HPDE6-E6E7 (cell line): ENCODE measurements around the gene SPRTN.
A peak's percentile ranks its signal among the peaks of the same experiment; 100 is the strongest.
"Not testable (repeated sequence)": the region's sequence is repeated elsewhere in the genome, so short reads cannot be mapped to it uniquely, and the experiment has no call there.

Experiments used
- DNase-seq: peaks from one replicate; pipeline ENCODE4 v3.0.0; 2011; ENCODE audit warnings: missing footprints; ENCODE audit errors: extremely low spot score

The SPRTN gene

DNA sequence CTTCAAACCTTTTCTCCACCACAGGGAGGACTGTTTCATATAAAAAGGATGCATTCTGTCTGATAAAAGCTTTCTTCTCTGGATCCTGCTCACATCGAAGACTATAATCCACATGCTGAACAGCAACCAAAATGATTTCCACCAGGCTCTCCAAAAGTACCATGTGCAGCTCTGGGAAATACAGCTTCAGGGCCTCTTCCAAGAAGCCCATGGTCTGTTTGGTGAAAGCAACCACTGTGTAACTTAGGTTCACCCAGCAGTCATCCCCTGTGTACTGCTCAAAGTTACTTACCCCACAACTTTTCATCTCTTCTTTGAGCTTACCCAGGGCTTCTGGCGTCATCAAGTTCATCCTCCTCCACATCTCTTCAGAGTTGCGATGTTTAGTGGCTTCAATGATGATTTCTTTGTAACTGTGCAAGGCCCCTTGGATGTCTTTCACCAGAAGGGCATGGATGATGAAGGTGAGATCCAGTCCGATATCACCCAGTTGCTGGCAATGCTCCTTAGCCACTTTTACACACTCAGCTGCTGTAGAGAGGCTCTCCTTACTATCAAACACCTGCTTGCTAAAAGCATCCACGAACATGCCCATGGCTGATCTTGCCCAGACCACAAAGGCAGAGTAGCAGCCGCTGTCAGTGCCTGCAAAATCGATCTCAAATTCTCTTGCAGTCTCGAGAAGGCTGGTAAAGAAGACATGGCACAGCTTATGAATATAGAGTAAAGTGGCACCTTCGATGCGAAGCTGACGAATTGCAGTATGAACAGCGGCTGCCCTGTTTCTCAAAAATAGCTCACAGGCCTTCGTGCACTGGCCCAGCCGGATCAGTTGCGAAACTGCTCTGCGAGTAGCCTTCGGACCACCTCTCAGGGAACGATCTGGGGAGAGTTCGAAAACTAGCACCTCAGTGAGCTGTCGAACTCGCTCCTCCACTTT lies 2.2 kb upstream of the SPRTN start:
- DNase-seq: no peak

DNA sequence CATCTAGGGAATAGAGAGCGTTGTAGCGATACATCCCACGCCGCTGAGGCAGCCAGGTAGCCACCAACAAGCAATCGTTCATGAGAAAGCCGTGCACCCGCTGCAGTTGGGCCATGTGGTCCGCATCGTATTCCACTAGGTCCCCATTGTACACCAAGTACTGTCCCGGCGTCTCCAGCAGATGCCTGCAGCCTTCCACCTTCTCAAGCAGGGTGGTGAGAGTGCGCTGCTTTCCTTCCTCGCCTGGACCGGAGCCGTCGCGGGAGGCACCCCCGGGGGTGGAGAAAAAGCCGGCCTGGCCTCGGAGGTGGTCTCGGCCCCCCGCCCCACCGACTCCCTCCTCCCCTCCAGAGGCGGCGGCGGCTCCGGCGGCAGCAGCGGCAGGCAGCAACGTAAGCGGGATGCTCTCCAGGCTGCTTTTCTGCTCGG lies 1.0 kb upstream of the SPRTN start:
- DNase-seq: no peak

DNA sequence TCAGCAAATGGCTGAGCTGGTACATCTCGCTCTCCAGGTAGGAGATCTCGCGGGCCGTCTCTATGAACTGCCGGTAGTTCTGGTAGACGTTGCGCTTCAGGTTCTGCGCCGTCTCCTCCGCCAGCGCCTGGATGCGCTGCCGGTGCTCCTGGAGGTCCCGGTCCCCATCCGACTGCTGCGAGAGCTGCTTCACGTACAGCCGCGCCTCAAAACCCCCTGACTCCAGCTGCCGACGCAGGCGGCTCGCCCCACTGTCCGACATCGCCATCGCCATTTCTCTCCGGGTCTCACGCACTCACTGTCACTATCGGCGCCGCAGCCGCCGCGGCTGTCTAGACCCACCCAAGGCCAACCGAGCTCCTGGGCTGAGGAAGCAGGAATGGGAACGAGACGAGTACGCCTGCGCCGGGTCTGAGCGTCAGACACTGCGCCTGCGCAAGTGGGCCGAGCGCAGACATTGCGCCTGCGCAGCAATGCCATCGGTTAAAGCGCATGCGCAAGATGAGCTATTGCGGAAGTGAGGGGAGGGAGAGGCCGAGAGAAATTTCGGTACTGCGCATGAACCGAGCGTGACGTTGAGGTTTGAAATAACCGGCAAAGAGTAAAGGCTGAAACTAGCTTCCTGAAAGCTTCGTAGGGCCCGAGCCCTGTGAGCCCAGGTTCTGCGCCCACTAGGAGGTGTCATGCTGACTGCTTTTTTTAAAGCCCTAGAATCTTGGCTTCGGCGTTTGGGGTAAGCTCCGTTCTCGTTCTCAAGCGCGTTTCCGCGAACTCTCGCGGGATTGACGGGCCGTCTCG lies 422 bp upstream of the SPRTN start, which contains the start of gene EXOC8:
TSS of gene EXOC8 (minus strand) at position 381 of the 798 bp plus-strand sequence. CDS start at position 274, 107 bp downstream.
- DNase-seq: peak; percentile 94

DNA sequence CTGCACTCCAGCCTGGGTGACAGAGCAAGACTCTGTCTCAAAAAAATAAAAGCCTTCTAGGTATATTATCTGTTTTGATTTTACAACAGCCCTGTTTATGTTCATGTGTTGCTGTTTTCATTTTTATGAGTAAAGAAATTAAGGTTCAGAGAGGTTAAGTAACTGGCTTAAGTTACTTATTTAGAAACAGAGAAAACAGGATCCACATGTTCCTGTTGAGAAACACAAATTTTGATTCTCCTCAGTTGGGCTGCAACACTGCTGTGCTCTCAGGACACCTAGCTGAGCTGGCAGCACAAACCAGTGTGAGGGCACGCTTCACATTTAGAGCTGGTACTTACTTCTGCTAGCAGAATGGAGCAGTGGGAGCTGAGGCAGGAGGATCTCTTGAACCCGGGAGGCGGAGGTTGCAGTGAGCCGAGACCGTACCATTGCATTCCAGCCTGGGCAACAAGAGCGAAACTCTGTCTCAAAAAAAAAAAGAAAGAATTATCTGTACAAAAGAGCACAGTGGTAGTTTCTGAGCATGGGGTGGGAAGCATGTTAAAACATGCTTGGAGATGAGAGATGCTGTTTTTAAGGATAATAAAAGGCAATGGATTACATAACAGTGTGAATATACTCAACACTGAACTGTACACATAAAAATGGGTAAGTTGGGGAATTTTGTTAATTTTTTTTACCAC lies 2.4 kb downstream of the SPRTN start:
- no peak for DNase-seq

DNA sequence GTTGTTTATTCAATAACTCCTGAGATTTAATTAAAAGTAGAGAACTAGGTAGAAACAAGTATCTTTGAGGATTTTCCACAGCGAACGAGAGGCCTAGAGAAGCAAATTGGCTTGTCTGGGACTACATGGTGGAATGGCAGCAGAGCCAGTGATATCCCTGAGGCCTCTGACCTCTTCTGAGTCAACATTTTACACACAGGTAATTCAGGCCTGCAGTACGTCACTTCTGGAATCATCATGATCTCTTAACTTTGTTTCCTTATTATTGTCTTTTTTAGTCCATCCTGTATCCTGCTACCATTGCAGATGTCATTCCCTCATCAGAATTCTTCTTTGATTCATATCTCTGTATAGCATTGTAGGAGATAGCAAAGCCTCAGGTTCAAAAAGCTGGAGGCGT lies 9.9 kb downstream of the SPRTN start:
- DNase-seq: no peak

DNA sequence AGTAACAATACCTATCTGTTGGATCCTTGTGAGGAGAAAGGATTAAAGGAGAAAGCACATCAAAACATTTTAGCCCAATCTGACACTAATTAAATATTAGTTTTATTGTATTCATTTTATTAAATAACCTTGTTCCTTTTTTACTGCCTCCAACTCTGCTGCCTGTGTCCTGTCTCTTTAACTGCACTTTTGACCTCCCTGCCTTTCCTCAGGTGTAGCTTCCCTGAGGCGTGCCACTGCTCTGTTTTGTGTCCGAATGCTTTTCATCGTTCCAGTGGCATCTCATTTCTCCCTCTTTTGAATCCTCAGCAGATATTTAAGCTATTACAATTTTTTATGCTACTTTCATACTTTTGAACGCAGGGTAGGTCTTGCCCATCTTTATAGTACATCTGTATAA lies 10.3 kb downstream of the SPRTN start:
- DNase-seq: no peak

DNA sequence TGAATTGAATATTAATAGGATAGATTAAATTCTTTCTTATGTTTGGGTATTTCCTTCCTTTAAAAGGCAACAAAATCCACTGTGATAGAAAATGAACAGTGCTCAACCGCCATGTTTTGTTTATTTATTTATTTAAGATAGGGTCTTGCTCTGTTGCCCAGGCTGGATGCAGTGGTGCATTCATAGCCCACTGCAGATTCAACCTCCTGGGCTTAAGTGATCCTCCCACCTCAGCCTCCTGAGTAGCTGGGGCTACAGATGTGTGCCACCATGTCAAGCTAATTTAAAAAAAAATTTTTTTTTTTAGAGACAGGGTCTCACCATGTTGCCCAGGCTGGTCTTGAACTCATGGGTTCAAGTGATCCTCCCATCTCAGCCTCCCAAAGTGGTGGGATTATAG lies 10.8 kb downstream of the SPRTN start:
- not testable (repeated sequence) for DNase-seq

DNA sequence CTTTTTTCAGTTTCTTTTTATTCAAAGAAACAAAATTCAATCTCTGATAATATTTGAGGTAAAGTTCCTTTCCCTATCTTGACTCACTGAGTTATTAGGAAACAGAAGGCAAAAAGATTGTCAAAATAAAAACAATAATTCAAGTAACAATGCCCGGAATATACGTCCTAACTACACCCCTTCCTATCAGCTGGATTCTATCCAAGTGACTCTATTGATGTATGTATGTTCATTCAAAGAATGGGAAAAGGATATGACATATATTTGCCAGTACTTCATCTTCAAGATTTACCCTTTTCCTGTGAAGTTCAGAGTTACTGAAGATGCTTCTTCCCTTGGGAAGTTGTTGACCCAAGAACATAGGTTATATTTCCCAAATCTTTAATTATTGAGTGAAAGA lies 13.7 kb downstream of the SPRTN start:
- no peak for DNase-seq

DNA sequence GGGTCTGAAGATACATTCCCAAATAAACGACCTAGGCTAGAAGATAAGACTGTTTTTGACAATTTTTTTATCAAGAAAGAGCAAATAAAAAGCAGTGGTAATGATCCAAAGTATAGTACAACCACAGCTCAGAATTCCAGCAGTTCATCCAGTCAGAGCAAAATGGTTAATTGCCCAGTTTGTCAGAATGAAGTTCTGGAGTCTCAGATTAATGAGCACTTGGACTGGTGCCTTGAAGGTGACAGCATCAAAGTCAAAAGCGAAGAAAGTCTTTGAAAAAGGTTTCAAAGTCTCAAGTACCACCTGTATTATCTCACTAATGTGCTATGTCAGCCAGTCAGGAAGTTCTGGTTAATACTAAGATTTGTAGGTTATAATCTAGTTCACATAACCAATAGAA lies 15.0 kb downstream of the SPRTN start:
- DNase-seq: no peak

DNA sequence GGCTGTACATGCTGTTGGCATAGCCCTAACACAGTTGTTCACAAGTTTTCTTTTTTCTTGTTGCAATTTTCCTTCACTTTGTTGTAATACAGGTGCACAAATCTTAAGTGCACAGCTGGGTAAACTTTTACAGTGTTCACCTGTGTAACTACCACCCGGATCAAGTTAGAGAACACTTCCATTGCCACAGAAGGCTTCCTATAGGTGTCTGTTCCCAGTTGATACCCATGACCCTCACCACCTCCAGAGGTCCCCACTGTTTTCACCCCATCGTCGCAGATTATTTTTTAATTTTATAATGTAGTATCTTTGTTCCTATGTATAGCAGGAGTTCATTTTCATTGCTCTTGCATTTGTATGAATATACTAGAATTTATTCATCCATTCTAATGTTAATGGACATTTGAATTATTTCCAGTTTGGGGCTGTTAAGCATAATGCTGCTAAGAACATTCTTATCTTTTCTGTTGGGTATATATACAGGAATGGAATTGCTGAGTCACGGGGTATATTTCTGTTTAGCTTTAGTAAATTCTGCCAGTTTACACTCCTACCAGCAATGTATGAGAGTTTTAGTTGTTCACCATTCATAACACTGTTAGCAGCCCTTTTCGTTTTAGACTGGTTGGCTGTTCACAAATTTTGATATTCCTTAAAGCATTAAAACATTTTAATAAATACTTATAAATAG lies 16.4 kb downstream of the SPRTN start:
- no peak for DNase-seq

DNA sequence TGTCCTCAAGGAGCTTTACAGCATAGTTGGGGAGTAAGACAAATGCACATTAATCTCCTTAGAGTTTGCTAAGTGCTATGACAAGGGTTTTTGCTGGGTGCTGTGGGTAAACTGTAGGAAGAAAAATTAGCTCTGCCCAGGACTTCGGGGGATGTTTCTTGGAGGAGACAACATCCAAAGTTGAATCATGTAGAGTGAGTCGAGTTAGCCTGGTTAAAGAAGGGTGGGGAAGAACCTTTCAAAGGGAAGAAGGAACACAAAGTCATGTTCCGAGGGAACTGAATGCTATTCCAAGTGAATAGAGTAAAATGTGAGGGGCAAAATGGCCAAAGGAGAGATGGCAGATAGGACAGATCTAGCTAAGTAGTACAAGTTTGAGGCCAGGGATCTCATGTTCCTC lies 17.1 kb downstream of the SPRTN start:
- DNase-seq: no peak

DNA sequence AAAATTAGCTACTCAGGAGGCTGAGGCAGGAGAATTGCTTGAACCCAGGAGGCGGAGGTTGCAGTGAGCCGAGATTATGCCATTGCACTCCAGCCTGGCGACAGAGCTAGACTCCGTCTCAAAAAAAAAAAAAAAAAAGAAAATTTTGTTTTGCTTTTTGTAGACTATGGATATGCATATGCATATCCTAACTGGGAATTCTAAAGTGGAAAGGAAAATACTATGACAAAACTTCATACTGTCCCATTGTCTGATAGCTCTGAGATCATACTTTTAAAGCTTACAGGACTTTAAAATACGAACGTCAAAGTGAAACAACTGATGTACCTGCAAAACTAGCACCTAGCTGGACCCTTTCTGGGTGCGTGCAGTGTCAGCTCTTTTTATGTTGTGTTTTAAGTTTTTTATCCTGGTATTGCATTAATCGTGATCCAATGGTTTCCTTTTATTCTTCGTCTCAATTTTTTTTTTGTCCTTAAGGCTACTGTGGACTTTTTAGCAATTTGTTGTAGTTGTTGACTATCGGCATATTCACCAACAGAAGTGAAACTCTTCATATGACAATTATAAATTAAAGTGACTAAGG lies 19.2 kb downstream of the SPRTN start:
- no peak for DNase-seq

DNA sequence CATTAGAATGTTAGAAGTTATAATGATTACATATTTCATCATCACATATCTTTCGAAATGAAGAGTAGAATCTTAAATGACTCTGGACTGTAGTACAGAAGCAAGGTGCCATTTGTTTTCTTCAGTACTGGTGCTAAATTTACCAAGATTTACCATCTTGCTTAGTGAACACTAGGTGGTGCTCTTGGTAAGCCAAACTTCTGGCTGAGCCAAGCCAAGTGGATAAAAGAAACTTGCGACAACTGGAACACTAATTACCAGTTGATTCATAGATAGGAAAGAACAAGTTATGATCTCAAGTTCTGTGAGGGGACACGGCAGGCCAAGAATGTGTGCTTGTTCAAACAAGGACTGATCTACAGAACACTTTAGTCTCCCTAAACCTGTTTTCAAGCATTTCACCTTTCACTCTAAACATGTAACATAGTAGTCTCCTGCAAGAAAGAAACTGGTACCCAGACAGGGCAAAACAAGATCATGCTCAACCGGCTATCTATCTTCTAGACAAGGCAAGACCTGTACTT lies 19.8 kb downstream of the SPRTN start:
- peak; percentile 27 for DNase-seq

DNA sequence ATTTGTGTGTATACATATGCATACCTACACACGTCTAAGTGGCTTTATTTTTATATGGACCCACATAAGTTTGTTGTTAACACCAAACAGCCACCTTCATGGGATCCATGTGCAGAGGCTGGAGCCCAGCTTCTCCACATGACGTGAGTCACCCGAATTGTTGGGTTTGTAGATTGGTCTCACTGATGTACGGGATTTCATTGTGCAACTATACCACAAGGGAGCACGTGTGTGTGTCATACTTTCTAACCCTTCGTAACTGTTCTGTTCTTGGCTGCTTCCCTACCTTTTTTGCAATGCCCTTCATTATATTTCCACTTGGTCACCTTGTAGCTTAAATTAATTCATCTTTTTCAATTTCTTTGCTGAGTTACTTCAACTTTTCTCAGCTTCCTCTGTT lies 21.0 kb downstream of the SPRTN start:
- DNase-seq: no peak

DNA sequence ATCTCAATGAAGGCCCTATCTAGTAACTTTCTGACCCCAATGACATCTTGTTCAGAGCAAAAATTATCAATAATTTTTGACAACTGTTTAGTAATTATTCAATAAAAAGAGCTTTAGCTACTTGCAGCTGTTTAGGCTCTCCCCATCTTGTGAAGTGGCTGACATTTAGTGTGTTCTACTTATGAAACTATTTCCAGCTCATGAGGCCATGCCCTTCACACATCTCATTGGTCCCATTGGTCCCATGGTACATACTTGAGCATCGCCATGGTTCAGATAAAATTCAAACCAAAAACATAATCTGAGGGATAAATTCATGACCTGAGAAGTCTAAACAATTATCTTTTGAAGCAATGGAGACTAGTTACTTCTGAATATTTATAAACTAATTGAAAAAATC lies 24.2 kb downstream of the SPRTN start:
- DNase-seq: no peak

DNA sequence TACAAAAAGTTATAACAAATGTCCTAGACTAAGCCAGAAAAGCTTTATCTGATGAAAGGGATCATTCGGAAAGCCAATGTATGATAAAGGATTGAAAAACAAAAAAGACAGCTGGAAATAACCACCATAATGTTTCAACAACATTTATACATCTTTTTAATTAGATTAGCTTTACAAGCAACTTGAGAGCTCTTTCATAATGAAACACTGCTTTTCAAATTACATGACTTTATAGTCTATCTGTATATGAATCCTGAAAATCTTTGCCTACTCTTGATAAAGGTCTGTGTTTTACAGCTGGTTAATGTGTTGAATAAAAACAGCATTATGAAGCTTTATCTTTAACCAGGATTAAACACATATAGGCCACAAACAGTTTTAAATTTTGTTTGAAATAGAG lies 25.5 kb downstream of the SPRTN start:
- no peak for DNase-seq

DNA sequence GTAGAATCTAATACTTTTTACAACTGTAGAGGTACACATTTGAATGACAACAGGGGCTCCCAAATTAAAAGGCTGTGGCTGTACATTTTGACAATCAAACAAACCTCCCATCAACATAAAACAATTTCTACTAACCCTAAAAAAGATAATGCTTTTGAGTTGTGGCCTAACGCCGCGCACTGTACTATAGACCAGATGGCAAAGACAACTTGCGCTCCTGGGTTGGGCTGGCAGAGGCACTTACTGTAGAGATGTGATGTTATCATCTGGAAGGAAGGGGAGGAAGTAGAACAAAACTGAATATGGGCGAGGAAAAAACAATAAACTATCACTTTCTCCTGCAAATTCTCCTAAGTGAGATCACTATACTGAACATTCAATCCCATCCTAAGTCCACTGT lies 26.1 kb downstream of the SPRTN start:
- no peak for DNase-seq

DNA sequence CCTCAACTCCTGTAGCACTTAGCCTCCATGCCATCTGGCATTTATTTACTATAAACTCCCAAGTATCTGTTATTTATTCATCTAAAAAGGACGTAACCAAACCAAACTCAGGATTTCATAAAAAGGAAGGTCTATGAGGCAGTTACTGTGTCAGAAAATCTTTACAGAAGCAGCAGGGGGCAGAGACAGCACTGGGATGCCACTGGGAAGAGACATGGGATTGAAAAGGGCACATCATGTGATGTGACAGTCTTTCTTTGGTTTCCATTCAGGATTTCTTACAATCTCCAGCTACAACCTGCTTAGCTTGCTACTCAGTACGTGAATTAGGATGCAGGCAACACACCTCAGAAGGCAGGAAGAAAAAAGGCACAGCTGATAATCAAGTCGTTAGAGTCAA lies 31.2 kb downstream of the SPRTN start:
- no peak for DNase-seq

DNA sequence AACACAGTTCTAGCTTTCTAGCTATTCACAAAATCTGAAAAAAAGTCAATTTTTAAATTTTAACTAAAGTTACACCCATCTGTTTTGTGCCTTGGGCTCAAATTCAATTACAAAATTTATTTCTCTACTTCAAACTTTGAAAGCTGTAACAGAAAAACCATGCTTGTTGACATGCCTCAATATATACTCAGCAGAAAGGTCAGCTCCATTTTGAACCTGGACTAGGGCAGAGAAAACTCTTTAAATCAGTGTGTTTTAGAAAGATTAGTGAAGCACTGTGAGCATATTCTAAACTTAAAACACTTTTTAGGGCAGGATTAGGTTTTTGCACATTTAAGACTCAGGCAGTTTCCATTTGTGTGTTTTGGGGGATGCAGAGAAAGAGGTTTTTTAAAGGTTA lies 34.4 kb downstream of the SPRTN start:
- DNase-seq: no peak

DNA sequence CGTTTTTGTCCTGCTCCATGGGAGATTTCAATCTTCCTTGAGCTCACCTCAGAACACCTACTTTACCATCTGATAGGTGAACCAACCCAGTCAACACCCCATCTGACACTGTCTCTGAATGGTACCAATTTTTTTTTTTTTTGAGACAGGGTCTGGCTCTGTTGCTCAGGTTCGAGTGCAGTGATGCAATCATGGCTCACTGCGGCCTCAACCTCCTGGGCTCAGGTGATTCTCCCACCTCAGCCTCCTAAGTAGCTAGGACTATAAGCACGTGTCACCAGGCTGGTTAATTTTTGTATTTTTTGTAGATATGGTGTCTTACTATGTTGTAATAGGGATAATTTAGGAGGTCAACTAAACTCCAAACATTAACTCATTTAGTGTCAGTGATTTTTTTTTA lies 36.3 kb downstream of the SPRTN start:
- DNase-seq: no peak

DNA sequence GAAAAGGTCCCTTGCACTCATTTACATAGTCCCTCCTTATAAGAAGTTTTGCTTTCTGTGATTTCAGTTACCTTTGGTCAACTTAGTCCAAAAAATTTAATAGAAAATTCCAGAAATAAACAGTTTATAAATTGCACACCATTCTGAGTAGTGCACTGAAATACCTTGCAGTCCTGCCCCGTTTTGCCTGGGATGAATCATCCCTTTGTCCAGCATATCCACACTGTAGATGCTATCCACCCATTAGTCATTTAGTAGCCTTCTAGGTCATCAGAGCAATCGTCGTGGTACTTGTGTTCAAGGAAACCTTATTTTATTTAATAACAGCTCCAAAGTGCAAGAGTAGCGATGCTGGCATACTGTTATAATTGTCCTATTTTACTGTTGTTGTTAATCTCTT lies 38.0 kb downstream of the SPRTN start:
- DNase-seq: no peak
